ENCODE results near the gene OSBP. TPM values are rescaled to one million over a fixed set of nuclear protein-coding genes. Genes with fewer than 3 reads are reported as not detected.
A peak's percentile ranks its signal among the peaks of the same experiment; 100 is the strongest.

The OSBP gene
- total and polyA plus RNA-seq, 10 donors, result 7.0 to 39.9 (median 34.5) TPM

GRCh38 chr11:59573216-59573615 is 42.4 kb downstream of the OSBP start:
- H3K36me3 ChIP-seq, result peaks cover 4 to 48% (median 36%) of the 10 kb centered on the region in 6 donors
- H3K27ac ChIP-seq, result peak overlapping the region in 2 of 8 donors; percentile 0 to 16
- DNase-seq, result no peak
- WGBS, 5 donors, result 78 to 90% (median 81%) methylated on average over 4 of the region's 4 CpGs
- no peak for TF ChIP-seq POLR2A (IDR thresholded peaks at IDR 0.05)
- no peak for TF ChIP-seq CTCF (IDR thresholded peaks at IDR 0.05 in 8 of 11, conservative IDR thresholded peaks at IDR 0.05 in 3 of 11)
- no peak for TF ChIP-seq POLR2AphosphoS5 (IDR thresholded peaks at IDR 0.05)
- peaks cover 0 to 5% (median 0%) of the 10 kb centered on the region in 6 donors for H3K4me1 ChIP-seq
- no peaks in the 10 kb centered on the region for H3K27me3 ChIP-seq (replicated peaks in 1 of 7)
- intact Hi-C loops (cut with DNase I; ENCODE audit: low total_unique reads), result no loop called here
- no peak overlapping the region for H3K4me3 ChIP-seq
- no peaks in the 10 kb centered on the region for H3K9me3 ChIP-seq

DNA sequence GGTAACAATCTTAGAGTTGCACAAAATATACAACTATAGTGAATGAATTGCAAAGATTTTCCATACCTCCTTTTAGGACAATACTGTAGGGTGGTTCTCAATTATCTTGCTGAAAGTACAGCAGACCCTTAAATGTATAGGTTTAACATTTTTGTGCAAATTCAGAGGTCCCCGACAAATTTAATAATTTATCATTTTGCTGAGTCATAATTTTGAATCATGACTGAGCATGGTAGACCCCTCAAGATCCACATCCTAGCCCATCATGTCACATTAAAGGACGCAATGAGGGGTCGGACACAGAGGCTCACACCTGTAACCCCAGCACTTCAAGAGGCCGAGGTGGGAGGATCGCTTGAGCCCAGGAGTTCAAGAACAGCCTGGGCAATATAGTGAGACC is 43.5 kb downstream of the OSBP start:
- Histone ChIP-seq H3K36me3 (peaks cover 0 to 37% (median 25%) of the 10 kb centered on the region in 6 donors), H3K4me3 (no peak overlapping the region), H3K4me1 (peaks cover 0 to 5% (median 0%) of the 10 kb centered on the region in 6 donors), H3K27ac (no peak overlapping the region), H3K9me3 (no peaks in the 10 kb centered on the region), H3K27me3 (replicated peaks in 1 of 7) (no peaks in the 10 kb centered on the region)
- WGBS, 5 donors, result 92 to 98% (median 96%) methylated on average over 5 of the region's 5 CpGs
- no peak for DNase-seq
- no peak for TF ChIP-seq CTCF (IDR thresholded peaks at IDR 0.05 in 8 of 11, conservative IDR thresholded peaks at IDR 0.05 in 3 of 11)
- no peak for TF ChIP-seq POLR2A (IDR thresholded peaks at IDR 0.05)
- TF ChIP-seq POLR2AphosphoS5 (IDR thresholded peaks at IDR 0.05), result no peak
- intact Hi-C loops (cut with DNase I; ENCODE audit: low total_unique reads), result no loop called here

DNA sequence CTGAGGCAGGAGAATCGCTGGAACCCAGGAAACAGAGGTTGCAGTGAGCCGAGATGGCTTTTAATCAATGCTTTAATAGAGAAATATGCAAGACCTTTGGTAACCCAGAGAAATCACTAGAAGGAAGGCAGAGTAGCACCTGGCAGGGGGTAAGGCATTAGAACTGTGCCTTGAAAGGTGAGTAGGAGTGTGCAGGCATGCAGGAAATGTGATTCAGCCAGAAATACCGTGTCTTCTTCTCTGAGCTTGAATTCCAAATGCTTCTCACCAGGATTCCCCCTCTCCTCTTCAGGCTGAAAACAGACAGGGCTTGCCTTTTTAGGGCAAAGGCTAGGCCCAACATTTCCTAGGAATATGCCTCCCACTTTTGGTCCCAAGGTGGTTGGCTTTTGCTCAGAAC is 53.3 kb downstream of the OSBP start:
- WGBS, 5 donors, result 81 to 87% (median 86%) methylated on average over 3 of the region's 3 CpGs
- peak overlapping the region in 1 of 8 donors; percentile 21 for H3K27ac ChIP-seq
- no peaks in the 10 kb centered on the region for H3K9me3 ChIP-seq
- intact Hi-C loops (cut with DNase I; ENCODE audit: low total_unique reads), result loop anchor here (10.0 kb wide), 1 partner anchor 53 kb away; the partner anchor contains the start of gene OSBP
- no peak overlapping the region for H3K4me3 ChIP-seq
- peaks cover 0 to 4% (median 0%) of the 10 kb centered on the region in 7 donors for H3K27me3 ChIP-seq (replicated peaks in 1 of 7)
- TF ChIP-seq POLR2A (IDR thresholded peaks at IDR 0.05) (no peak), POLR2AphosphoS5 (IDR thresholded peaks at IDR 0.05) (no peak)
- H3K36me3 ChIP-seq, result no peaks in the 10 kb centered on the region
- H3K4me1 ChIP-seq, result peaks cover 12 to 68% (median 28%) of the 10 kb centered on the region in 6 donors
- no peak for DNase-seq

GRCh38 chr11:59560702-59561473 is 54.7 kb downstream of the OSBP start:
- Histone ChIP-seq H3K9me3 (no peaks in the 10 kb centered on the region), H3K27me3 (replicated peaks in 1 of 7) (peaks cover 0 to 16% (median 0%) of the 10 kb centered on the region in 7 donors), H3K4me1 (peaks cover 24 to 73% (median 37%) of the 10 kb centered on the region in 6 donors), H3K4me3 (peak overlapping the region; percentile 70 to 94 (median 83)), H3K27ac (peak overlapping the region; percentile 79 to 94 (median 87)), H3K36me3 (no peaks in the 10 kb centered on the region)
- peak; percentile 94 for DNase-seq
- WGBS, 5 donors, result 6 to 8% (median 7%) methylated on average over 39 to 40 of the region's 40 CpGs
- TF ChIP-seq CTCF (IDR thresholded peaks at IDR 0.05 in 8 of 11, conservative IDR thresholded peaks at IDR 0.05 in 3 of 11), result no peak
- peak; percentile 81 to 84 (median 81) for TF ChIP-seq POLR2AphosphoS5 (IDR thresholded peaks at IDR 0.05)
- intact Hi-C loops (cut with DNase I; ENCODE audit: low total_unique reads), result loop anchor here (10.0 kb wide), 1 partner anchor 54 kb away; the partner anchor contains the start of gene OSBP

Measured in spleen (tissue), 11 donors.